ENCODE results near the gene FOXO4. TPM values are rescaled to one million over a fixed set of nuclear protein-coding genes. Genes with fewer than 3 reads are reported as not detected.

The FOXO4 gene
- total and polyA plus RNA-seq, 2 of the 13 experiments (the other 11 are each of a cell fraction or from before 2014, with no cell fraction given), result 5.1 to 5.7 TPM

DNA sequence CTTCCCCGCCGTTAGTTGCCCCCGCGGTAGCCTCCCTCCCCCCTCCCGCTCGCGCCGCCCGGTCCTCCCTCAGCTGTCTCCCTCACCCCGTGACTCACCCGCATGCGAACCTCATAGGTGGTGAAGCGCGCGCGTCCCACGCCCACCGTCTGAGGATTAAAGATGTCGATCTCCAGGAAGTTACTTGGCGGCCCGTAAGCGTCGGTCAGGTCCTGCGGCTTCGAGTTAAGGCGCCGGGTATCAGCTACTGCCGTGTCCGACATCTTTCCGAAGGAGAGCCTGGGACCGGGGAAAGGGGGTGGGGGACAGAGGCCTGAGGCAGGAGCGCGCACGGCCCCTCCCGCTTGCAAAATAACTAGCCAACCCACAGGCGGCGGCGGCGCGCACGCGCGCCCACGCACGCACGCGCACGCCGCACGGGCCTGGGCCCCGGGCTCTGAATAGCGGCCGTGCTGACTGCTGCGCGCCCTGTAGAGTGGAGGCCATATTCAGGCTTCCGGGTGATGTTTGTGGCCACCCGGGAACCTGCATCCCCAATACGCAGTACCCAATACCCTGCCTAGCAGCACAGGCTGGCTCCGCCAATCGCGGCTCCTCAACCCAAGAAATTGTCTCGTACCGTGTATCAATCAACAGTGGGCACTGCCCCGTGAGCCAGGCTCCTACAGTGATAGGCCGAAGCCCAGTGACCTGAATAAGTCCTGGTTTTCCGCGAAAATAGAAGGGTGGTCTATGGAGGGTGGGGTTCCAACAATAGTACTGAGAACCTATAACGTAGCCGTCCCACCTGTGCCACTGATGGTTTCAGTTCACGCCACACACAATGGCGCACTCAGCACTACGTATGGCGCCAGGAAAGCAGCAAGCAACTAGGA lies 27.4 kb upstream of the FOXO4 start, which contains the start of gene SNX12 (continued):
- TF ChIP-seq, protein P1, sequence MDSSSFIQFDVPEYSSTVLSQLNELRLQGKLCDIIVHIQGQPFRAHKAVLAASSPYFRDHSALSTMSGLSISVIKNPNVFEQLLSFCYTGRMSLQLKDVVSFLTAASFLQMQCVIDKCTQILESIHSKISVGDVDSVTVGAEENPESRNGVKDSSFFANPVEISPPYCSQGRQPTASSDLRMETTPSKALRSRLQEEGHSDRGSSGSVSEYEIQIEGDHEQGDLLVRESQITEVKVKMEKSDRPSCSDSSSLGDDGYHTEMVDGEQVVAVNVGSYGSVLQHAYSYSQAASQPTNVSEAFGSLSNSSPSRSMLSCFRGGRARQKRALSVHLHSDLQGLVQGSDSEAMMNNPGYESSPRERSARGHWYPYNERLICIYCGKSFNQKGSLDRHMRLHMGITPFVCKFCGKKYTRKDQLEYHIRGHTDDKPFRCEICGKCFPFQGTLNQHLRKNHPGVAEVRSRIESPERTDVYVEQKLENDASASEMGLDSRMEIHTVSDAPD (CRISPR knock-in tag; IDR thresholded peaks at IDR 0.05), result no peak
- no peak for TF ChIP-seq ZNF264 (CRISPR knock-in tag; IDR thresholded peaks at IDR 0.05)
- TF ChIP-seq, protein P2, sequence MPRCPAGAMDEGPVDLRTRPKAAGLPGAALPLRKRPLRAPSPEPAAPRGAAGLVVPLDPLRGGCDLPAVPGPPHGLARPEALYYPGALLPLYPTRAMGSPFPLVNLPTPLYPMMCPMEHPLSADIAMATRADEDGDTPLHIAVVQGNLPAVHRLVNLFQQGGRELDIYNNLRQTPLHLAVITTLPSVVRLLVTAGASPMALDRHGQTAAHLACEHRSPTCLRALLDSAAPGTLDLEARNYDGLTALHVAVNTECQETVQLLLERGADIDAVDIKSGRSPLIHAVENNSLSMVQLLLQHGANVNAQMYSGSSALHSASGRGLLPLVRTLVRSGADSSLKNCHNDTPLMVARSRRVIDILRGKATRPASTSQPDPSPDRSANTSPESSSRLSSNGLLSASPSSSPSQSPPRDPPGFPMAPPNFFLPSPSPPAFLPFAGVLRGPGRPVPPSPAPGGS (CRISPR knock-in tag; IDR thresholded peaks at IDR 0.05), result peak; percentile 33; the same call in 1 of the 2 replicates
- TF ChIP-seq ZNF569 (CRISPR knock-in tag; IDR thresholded peaks at IDR 0.05; ENCODE audit: borderline replicate concordance), result no peak
- no peak for TF ChIP-seq SCMH1 (CRISPR knock-in tag; IDR thresholded peaks at IDR 0.05; ENCODE audit: borderline replicate concordance)
- TF ChIP-seq ZNF333 (CRISPR knock-in tag; IDR thresholded peaks at IDR 0.05; ENCODE audit: borderline replicate concordance), result no peak
- TF ChIP-seq FUBP1 (CRISPR knock-in tag; IDR thresholded peaks at IDR 0.05; ENCODE audit: borderline replicate concordance), result no peak
- TF ChIP-seq FOSL2 (CRISPR knock-in tag; IDR thresholded peaks at IDR 0.05), result peak; percentile 50; the same call in 1 of the 2 replicates
- TF ChIP-seq, protein P3, sequence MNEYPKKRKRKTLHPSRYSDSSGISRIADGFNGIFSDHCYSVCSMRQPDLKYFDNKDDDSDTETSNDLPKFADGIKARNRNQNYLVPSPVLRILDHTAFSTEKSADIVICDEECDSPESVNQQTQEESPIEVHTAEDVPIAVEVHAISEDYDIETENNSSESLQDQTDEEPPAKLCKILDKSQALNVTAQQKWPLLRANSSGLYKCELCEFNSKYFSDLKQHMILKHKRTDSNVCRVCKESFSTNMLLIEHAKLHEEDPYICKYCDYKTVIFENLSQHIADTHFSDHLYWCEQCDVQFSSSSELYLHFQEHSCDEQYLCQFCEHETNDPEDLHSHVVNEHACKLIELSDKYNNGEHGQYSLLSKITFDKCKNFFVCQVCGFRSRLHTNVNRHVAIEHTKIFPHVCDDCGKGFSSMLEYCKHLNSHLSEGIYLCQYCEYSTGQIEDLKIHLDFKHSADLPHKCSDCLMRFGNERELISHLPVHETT (CRISPR knock-in tag; conservative IDR thresholded peaks at IDR 0.05), result no peak
- no peak for TF ChIP-seq MED8 (CRISPR knock-in tag; IDR thresholded peaks at IDR 0.05; ENCODE audit: insufficient replicate concordance)
- no peak for TF ChIP-seq ZNF710 (CRISPR knock-in tag; IDR thresholded peaks at IDR 0.05; ENCODE audit: borderline replicate concordance)
- no peak for TF ChIP-seq ZNF510 (CRISPR knock-in tag; IDR thresholded peaks at IDR 0.05; ENCODE audit: low read depth)
- TF ChIP-seq ZNF362 (CRISPR knock-in tag; IDR thresholded peaks at IDR 0.05; ENCODE audit: borderline replicate concordance), result no peak
- no peak for TF ChIP-seq SRSF4 (IDR thresholded peaks at IDR 0.05; ENCODE audit: low read depth, low read length, poor library complexity, severe bottlenecking)
- no peak for TF ChIP-seq ZNF709 (CRISPR knock-in tag; IDR thresholded peaks at IDR 0.05)
- no peak for TF ChIP-seq CHD4 (IDR thresholded peaks at IDR 0.05; ENCODE audit: borderline replicate concordance, low read length)
- TF ChIP-seq AGO1 (IDR thresholded peaks at IDR 0.05; ENCODE audit: low read depth, low read length, poor library complexity, severe bottlenecking), result no peak

Data from HepG2 (cell line).